Lung (tissue), 12 donors: ENCODE measurements around the gene RGS7. TPM values are rescaled to one million over a fixed set of nuclear protein-coding genes. Genes with fewer than 3 reads are reported as not detected.

Experiments
- ATAC-seq: fragments of 200-7000 bp; cut with Tn5 transposase; one replicate; pipeline ENCODE4 v1.9.1; 2020; ENCODE audit warnings: moderate number of reproducible peaks; ENCODE audit not compliant: insufficient read depth, low FRiP score
- DNase-seq, 3 donors: peaks; one replicate each; pipeline ENCODE4 v3.0.0-alpha.2; 2013 to 2017
- H3K27ac ChIP-seq, 2 donors: one replicate each; pipeline ENCODE4 v1.5.1; 2013; ENCODE audit warnings: mild to moderate bottlenecking in 2 of 2, moderate library complexity in 2 of 2, control low read depth in 1 of 2, inconsistent platforms in 1 of 2, low read depth in 1 of 2, low read length in 1 of 2
- H3K27me3 ChIP-seq, 3 donors: one replicate each; pipeline ENCODE4 v1.5.1; 2013; ENCODE audit warnings: low read length in 2 of 3; ENCODE audit not compliant: control insufficient read depth in 3 of 3, insufficient read depth in 3 of 3
- H3K36me3 ChIP-seq, 4 donors: one replicate each; pipeline ENCODE4 v1.5.1; 2013; ENCODE audit warnings: low read length in 4 of 4, mild to moderate bottlenecking in 1 of 4, moderate library complexity in 1 of 4; ENCODE audit not compliant: control insufficient read depth in 4 of 4, insufficient read depth in 4 of 4
- H3K4me1 ChIP-seq, 5 donors: one replicate each; pipeline ENCODE4 v1.5.1; 2013; ENCODE audit warnings: low read length in 5 of 5, mild to moderate bottlenecking in 2 of 5, moderate library complexity in 1 of 5; ENCODE audit not compliant: control insufficient read depth in 5 of 5, insufficient read depth in 5 of 5
- H3K4me3 ChIP-seq: one replicate; pipeline ENCODE4 v1.5.1; 2013; ENCODE audit warnings: mild to moderate bottlenecking, control low read depth, moderate library complexity
- H3K9ac ChIP-seq, 2 donors: one replicate each; pipeline ENCODE4 v1.5.1; 2013; ENCODE audit warnings: low read length in 2 of 2, control low read depth in 1 of 2; ENCODE audit not compliant: insufficient read depth in 1 of 2
- H3K9me3 ChIP-seq, 4 donors: one replicate each; pipeline ENCODE4 v1.5.1; 2013; ENCODE audit warnings: low read length in 3 of 4, mild to moderate bottlenecking in 1 of 4, moderate library complexity in 1 of 4; ENCODE audit not compliant: control insufficient read depth in 4 of 4, insufficient read depth in 3 of 4
- WGBS, 2 donors: extraction: QIAGEN DNeasy Blood & Tissue Kit; methylation state at CpG; one replicate each; pipeline ENCODE4 v1.1.7; 2013; 5-methylcytosine and 5-hydroxymethylcytosine counted together
- polyA plus RNA-seq, 2 donors: library from polyadenylated mRNA; stranded (reverse); fragments of 200-250 nt; gene quantifications; one replicate each; pipeline ENCODE4 v1.2.1, GENCODE V29; 2013
- total RNA-seq, 2 donors: library from RNA; depleted of rRNA in 1 of 2; stranded (reverse); fragments of >200 nt in 1 of 2; gene quantifications; one replicate each; pipeline ENCODE4 v1.2.1, GENCODE V29; 2014 to 2021
- TF ChIP-seq, protein P1 (sequence below): IDR thresholded peaks from 2 replicates; pipeline ENCODE4 v1.5.1; 2012; ENCODE audit warnings: mild to moderate bottlenecking; ENCODE audit errors: control extremely low read depth, extremely low read depth
- donor health status: control.
- donor health status: control.
- donor health status: Bipolar disorder and iron deficiency.
- donor health status: healthy.
- donor health status: DM: yes; HTN: yes; CAD: no.

RGS7 gene
- total and polyA plus RNA-seq, 4 donors, result 0.06 to 0.25 (median 0.08) TPM; not detected in 1

GRCh38 chr1:241208910-241209379 is 148.1 kb downstream of the RGS7 start:
- Histone ChIP-seq H3K36me3 (no peaks in the 10 kb centered on the region), H3K27me3 (no peaks in the 10 kb centered on the region), H3K4me3 (no peak overlapping the region), H3K9ac (no peak overlapping the region), H3K9me3 (no peaks in the 10 kb centered on the region), H3K4me1 (no peaks in the 10 kb centered on the region), H3K27ac (no peak overlapping the region)
- TF ChIP-seq, protein P1, sequence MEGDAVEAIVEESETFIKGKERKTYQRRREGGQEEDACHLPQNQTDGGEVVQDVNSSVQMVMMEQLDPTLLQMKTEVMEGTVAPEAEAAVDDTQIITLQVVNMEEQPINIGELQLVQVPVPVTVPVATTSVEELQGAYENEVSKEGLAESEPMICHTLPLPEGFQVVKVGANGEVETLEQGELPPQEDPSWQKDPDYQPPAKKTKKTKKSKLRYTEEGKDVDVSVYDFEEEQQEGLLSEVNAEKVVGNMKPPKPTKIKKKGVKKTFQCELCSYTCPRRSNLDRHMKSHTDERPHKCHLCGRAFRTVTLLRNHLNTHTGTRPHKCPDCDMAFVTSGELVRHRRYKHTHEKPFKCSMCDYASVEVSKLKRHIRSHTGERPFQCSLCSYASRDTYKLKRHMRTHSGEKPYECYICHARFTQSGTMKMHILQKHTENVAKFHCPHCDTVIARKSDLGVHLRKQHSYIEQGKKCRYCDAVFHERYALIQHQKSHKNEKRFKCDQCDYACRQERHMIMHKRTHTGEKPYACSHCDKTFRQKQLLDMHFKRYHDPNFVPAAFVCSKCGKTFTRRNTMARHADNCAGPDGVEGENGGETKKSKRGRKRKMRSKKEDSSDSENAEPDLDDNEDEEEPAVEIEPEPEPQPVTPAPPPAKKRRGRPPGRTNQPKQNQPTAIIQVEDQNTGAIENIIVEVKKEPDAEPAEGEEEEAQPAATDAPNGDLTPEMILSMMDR, result no peak
- WGBS, 2 donors, result 82% methylated on average over 7 of the region's 7 CpGs
- DNase-seq, result no peak
- ATAC-seq, result no peak

DNA sequence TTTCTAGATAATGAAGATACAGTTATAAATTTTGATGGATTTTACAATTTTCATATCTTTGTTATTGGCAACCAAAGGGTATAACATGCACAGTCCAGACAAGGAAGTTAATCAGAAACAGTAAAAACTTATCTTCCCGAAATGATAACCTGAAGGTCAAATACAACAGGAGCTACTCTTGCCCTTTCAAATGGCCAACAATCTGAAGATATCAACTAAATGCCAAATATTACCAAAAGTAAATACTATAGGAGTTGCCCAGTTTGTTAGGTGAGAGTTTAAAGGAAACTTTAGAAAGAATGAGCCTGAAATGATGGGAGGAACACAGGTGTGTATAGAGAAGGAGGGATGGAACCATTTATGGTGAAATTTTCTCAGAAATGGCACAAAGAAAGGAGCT is 153.2 kb downstream of the RGS7 start:
- ATAC-seq (no peak), DNase-seq (no peak)
- Histone ChIP-seq H3K4me3 (no peak overlapping the region), H3K27me3 (no peaks in the 10 kb centered on the region), H3K4me1 (peaks cover 0 to 3% (median 0%) of the 10 kb centered on the region in 5 donors), H3K9ac (no peak overlapping the region), H3K9me3 (no peaks in the 10 kb centered on the region), H3K27ac (no peak overlapping the region), H3K36me3 (no peaks in the 10 kb centered on the region)
- WGBS, 2 donors, result 59 to 76% methylated on average over 1 of the region's 1 CpG
- TF ChIP-seq, protein P1, result no peak

DNA sequence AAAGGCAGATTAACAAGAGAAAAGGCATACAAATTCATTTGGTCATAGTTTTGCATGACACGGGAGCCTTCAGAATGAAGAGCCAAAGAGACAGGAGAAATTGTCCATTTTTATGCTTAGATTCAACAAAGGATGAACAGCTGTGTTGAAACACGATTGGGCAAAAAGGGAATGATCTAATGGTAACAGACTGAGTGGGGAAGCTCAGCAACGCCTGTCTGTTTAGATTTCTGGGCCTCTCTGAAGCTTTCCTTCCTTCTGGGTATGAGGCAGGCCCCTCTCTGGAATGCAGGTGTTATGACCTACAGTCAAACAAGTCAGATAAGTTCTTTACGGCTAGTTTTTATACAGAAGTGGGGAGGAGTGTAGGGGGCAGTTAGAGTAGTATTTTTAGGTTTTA is 154.6 kb downstream of the RGS7 start:
- TF ChIP-seq, protein P1, result no peak
- no peak overlapping the region for H3K4me3 ChIP-seq
- no peaks in the 10 kb centered on the region for H3K27me3 ChIP-seq
- no peaks in the 10 kb centered on the region for H3K9me3 ChIP-seq
- H3K9ac ChIP-seq, result no peak overlapping the region
- no peak for ATAC-seq
- DNase-seq, result peak in 2 of 3 donors; percentile 24 to 50
- WGBS, 2 donors, result 11 to 24% methylated on average over 4 of the region's 4 CpGs
- no peak overlapping the region for H3K27ac ChIP-seq
- H3K36me3 ChIP-seq, result no peaks in the 10 kb centered on the region
- H3K4me1 ChIP-seq, result peaks cover 0 to 3% (median 0%) of the 10 kb centered on the region in 5 donors

GRCh38 chr1:241186716-241187115 is 170.3 kb downstream of the RGS7 start:
- Histone ChIP-seq H3K27me3 (no peaks in the 10 kb centered on the region), H3K4me3 (no peak overlapping the region), H3K36me3 (no peaks in the 10 kb centered on the region), H3K27ac (no peak overlapping the region), H3K9me3 (peaks cover 0 to 2% (median 0%) of the 10 kb centered on the region in 4 donors), H3K4me1 (no peaks in the 10 kb centered on the region), H3K9ac (no peak overlapping the region)
- WGBS, 2 donors, result 80 to 95% methylated on average over 8 of the region's 8 CpGs
- no peak for DNase-seq
- ATAC-seq, result no peak
- TF ChIP-seq, protein P1, result no peak
